GM23338 (cell line): ENCODE data around the gene RASGRP1. TPM values are rescaled to one million over a fixed set of nuclear protein-coding genes. Genes with fewer than 3 reads are reported as not detected.

ENCODE experiments used
- ATAC-seq: fragments of 200-7000 bp; cut with Tn5 transposase; 3 replicates; pipeline ENCODE4 v1.9.1; 2020
- DNase-seq: peaks from one replicate; pipeline ENCODE4 v3.0.0-alpha.2; 2015; ENCODE audit warnings: low spot score
- H2AFZ ChIP-seq: fragments of 200-600 bp; sonication (generic); 2 replicates; pipeline ENCODE4 v1.8.0; 2016; ENCODE audit warnings: antibody characterized with exemption, mild to moderate bottlenecking, moderate library complexity
- H3F3A ChIP-seq: fragments of 200-600 bp; sonication (generic); replicated peaks from 2 replicates; pipeline ENCODE4 v1.8.0; 2017; ENCODE audit warnings: antibody characterized with exemption, mixed run types, low read depth
- H3K27ac ChIP-seq: fragments of 200-600 bp; sonication (generic); 2 replicates; pipeline ENCODE4 v1.6.1; 2016; ENCODE audit warnings: low read depth
- H3K27me3 ChIP-seq: fragments of 200-600 bp; sonication (generic); 2 replicates; pipeline ENCODE4 v1.8.0; 2016; ENCODE audit warnings: mild to moderate bottlenecking, mixed run types, moderate library complexity; ENCODE audit not compliant: insufficient read depth
- H3K36me3 ChIP-seq: fragments of 200-600 bp; sonication (generic); 2 replicates; pipeline ENCODE4 v1.8.0; 2016; ENCODE audit warnings: mild to moderate bottlenecking; ENCODE audit not compliant: insufficient read depth
- H3K4me1 ChIP-seq: fragments of 200-600 bp; sonication (generic); 2 replicates; pipeline ENCODE4 v1.8.0; 2016; ENCODE audit warnings: mild to moderate bottlenecking, moderate library complexity; ENCODE audit not compliant: insufficient read depth
- H3K4me2 ChIP-seq: fragments of 200-600 bp; sonication (generic); 2 replicates; pipeline ENCODE4 v1.7.1; 2017; ENCODE audit warnings: mixed run types
- H3K4me3 ChIP-seq: fragments of 200-600 bp; sonication (generic); 2 replicates; pipeline ENCODE4 v1.6.1; 2016; ENCODE audit warnings: mixed run types
- H3K79me2 ChIP-seq: fragments of 200-600 bp; sonication (generic); replicated peaks from 2 replicates; pipeline ENCODE4 v1.8.0; 2017; ENCODE audit warnings: mild to moderate bottlenecking; ENCODE audit not compliant: insufficient read depth
- H3K9me2 ChIP-seq: fragments of 200-600 bp; sonication (generic); 2 replicates; pipeline ENCODE4 v1.8.0; 2017; ENCODE audit not compliant: insufficient read depth
- H4K20me1 ChIP-seq: fragments of 200-600 bp; sonication (generic); replicated peaks from 2 replicates; pipeline ENCODE4 v1.8.0; 2017; ENCODE audit warnings: mild to moderate bottlenecking; ENCODE audit not compliant: insufficient read depth
- H3K27ac Mint-ChIP-seq: 2 replicates; pipeline ENCODE4 v1.8.0; 2020; ENCODE audit warnings: inconsistent platforms, mild to moderate bottlenecking, moderate library complexity, mixed read lengths
- H3K27me3 Mint-ChIP-seq: 3 replicates; pipeline ENCODE4 v1.8.0; 2022; ENCODE audit warnings: low read depth, mild to moderate bottlenecking, moderate library complexity, mixed read lengths, inconsistent platforms; ENCODE audit not compliant: insufficient read depth, poor library complexity
- H3K36me3 Mint-ChIP-seq: 3 replicates; pipeline ENCODE4 v1.8.0; 2021; ENCODE audit warnings: low read depth, mild to moderate bottlenecking, inconsistent platforms, moderate library complexity, mixed read lengths
- H3K4me1 Mint-ChIP-seq: 3 replicates; pipeline ENCODE4 v1.8.0; 2020; ENCODE audit warnings: mild to moderate bottlenecking, inconsistent platforms, mixed read lengths
- H3K4me3 Mint-ChIP-seq: 3 replicates; pipeline ENCODE4 v1.8.0; 2021; ENCODE audit warnings: moderate library complexity, mild to moderate bottlenecking, inconsistent platforms, mixed read lengths
- H3K9me3 Mint-ChIP-seq: 3 replicates; pipeline ENCODE4 v1.8.0; 2020; ENCODE audit warnings: moderate library complexity, mild to moderate bottlenecking, inconsistent platforms, mixed read lengths
- EZH2 ChIP-seq: fragments of 200-600 bp; sonication (generic); IDR thresholded peaks from one replicate; pipeline ENCODE4 v1.8.0; 2017; ENCODE audit warnings: antibody characterized with exemption, mild to moderate bottlenecking, low read depth; ENCODE audit not compliant: unreplicated experiment
- JUNB ChIP-seq: IDR thresholded peaks from one replicate; pipeline ENCODE4 v1.6.1; 2016; ENCODE audit warnings: antibody characterized with exemption; ENCODE audit not compliant: unreplicated experiment
- NANOG ChIP-seq: IDR thresholded peaks from 2 replicates; pipeline ENCODE4 v1.6.1; 2016; ENCODE audit warnings: antibody characterized with exemption, borderline replicate concordance
- POLR2AphosphoS5 ChIP-seq: IDR thresholded peaks from 2 replicates; pipeline ENCODE4 v1.6.1; 2016; ENCODE audit warnings: antibody characterized with exemption, low read depth
- STAT1 ChIP-seq: IDR thresholded peaks from one replicate; pipeline ENCODE4 v1.6.1; 2016; ENCODE audit warnings: antibody characterized with exemption; ENCODE audit not compliant: unreplicated experiment
- ZNF114 ChIP-seq: fragments of 250-450 bp; sonication (Bioruptor Pico); IDR thresholded peaks from 2 replicates; pipeline ENCODE4 v1.5.0; 2020; ENCODE audit warnings: mild to moderate bottlenecking, moderate library complexity
- ZNF331 ChIP-seq: fragments of 250-450 bp; sonication (Bioruptor Pico); IDR thresholded peaks from 2 replicates; pipeline ENCODE4 v1.5.0; 2020; ENCODE audit warnings: low read depth, mild to moderate bottlenecking, moderate library complexity
- polyA plus RNA-seq: library from polyadenylated mRNA; unstranded; fragments of >200 nt; fragmentation: Nextera tagmentation; extraction: Ambion mirVana; gene quantifications from 2 replicates; pipeline ENCODE4 v1.2.1, GENCODE V29; 2016
- total RNA-seq: library from RNA; depleted of rRNA; stranded (reverse); fragments of >200 nt; shearing (Covaris generic); gene quantifications from 2 replicates; pipeline ENCODE4 v1.2.3, GENCODE V29; 2014
- TF ChIP-seq, protein P1 (sequence below): IDR thresholded peaks from 2 replicates; pipeline ENCODE4 v1.6.1; 2016; ENCODE audit warnings: antibody characterized with exemption
- TF ChIP-seq, protein P2 (sequence below): IDR thresholded peaks from one replicate; pipeline ENCODE4 v1.6.1; 2018; ENCODE audit warnings: antibody characterized with exemption; ENCODE audit not compliant: unreplicated experiment
- TF ChIP-seq, protein P3 (sequence below), 2 experiments: fragments of 200-600 bp in 1 of 2; sonication (generic) in 1 of 2; conservative IDR thresholded peaks; 2 replicates each; pipeline versions ENCODE4 v1.5.1 to v1.6.1; 2016 to 2017; ENCODE audit warnings: antibody characterized with exemption in 2 of 2, low read depth in 2 of 2, mild to moderate bottlenecking in 2 of 2, moderate library complexity in 1 of 2

The RASGRP1 gene
- total and polyA plus RNA-seq, 2 experiments from 2014 or later = 1.1 to 1.2 TPM

DNA sequence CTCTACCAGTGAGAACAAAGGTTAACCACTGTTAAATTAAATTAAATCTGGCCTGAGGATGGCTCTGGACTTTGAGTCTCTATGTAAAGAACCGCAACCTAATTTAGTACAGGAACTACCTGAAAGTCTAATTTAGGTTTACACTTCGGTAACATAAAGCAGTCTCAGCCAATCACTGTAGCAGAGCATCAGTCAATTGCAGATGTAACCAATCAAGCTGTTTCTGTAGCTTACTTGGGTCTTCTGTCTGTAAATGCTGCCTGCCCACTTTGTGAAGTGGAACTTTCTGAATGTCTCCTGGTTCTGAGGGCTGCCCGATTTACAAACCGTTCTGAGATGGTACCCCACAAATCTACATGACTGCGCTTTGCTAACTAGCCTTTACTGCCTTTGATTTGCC, 39.1 kb upstream of the RASGRP1 start:
- H3K27ac ChIP-seq = no peak overlapping the region
- no peaks in the 10 kb centered on the region for H4K20me1 ChIP-seq

More for the DNA sequence above, 39.1 kb upstream of the RASGRP1 start:
- no peaks in the 10 kb centered on the region for H3K27me3 ChIP-seq
- no peak overlapping the region for H2AFZ ChIP-seq
- H3K27me3 Mint-ChIP-seq = no peaks in the 10 kb centered on the region
- H3K9me3 Mint-ChIP-seq = no peaks in the 10 kb centered on the region; the same call in 2 of the 3 replicates
- H3K79me2 ChIP-seq = no peaks in the 10 kb centered on the region
- no peaks in the 10 kb centered on the region for H3K4me1 ChIP-seq
- no peak overlapping the region for H3K4me3 ChIP-seq
- no peaks in the 10 kb centered on the region; the same call in 2 of the 3 replicates for H3K4me1 Mint-ChIP-seq
- ATAC-seq (no peak), DNase-seq (no peak)
- H3K4me3 Mint-ChIP-seq = no peak overlapping the region
- no peak overlapping the region for H3K4me2 ChIP-seq
- H3K36me3 Mint-ChIP-seq = no peaks in the 10 kb centered on the region
- no peaks in the 10 kb centered on the region for H3F3A ChIP-seq
- TF ChIP-seq, protein P1, sequence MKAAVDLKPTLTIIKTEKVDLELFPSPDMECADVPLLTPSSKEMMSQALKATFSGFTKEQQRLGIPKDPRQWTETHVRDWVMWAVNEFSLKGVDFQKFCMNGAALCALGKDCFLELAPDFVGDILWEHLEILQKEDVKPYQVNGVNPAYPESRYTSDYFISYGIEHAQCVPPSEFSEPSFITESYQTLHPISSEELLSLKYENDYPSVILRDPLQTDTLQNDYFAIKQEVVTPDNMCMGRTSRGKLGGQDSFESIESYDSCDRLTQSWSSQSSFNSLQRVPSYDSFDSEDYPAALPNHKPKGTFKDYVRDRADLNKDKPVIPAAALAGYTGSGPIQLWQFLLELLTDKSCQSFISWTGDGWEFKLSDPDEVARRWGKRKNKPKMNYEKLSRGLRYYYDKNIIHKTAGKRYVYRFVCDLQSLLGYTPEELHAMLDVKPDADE = no peak
- TF ChIP-seq JUNB (no peak), POLR2AphosphoS5 (no peak), EZH2 (no peak), ZNF331 (no peak), NANOG (no peak), ZNF114 (CRISPR knock-in tag) (no peak), STAT1 (no peak)
- TF ChIP-seq, protein P2, sequence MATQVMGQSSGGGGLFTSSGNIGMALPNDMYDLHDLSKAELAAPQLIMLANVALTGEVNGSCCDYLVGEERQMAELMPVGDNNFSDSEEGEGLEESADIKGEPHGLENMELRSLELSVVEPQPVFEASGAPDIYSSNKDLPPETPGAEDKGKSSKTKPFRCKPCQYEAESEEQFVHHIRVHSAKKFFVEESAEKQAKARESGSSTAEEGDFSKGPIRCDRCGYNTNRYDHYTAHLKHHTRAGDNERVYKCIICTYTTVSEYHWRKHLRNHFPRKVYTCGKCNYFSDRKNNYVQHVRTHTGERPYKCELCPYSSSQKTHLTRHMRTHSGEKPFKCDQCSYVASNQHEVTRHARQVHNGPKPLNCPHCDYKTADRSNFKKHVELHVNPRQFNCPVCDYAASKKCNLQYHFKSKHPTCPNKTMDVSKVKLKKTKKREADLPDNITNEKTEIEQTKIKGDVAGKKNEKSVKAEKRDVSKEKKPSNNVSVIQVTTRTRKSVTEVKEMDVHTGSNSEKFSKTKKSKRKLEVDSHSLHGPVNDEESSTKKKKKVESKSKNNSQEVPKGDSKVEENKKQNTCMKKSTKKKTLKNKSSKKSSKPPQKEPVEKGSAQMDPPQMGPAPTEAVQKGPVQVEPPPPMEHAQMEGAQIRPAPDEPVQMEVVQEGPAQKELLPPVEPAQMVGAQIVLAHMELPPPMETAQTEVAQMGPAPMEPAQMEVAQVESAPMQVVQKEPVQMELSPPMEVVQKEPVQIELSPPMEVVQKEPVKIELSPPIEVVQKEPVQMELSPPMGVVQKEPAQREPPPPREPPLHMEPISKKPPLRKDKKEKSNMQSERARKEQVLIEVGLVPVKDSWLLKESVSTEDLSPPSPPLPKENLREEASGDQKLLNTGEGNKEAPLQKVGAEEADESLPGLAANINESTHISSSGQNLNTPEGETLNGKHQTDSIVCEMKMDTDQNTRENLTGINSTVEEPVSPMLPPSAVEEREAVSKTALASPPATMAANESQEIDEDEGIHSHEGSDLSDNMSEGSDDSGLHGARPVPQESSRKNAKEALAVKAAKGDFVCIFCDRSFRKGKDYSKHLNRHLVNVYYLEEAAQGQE = no peak
- TF ChIP-seq, protein P3, sequence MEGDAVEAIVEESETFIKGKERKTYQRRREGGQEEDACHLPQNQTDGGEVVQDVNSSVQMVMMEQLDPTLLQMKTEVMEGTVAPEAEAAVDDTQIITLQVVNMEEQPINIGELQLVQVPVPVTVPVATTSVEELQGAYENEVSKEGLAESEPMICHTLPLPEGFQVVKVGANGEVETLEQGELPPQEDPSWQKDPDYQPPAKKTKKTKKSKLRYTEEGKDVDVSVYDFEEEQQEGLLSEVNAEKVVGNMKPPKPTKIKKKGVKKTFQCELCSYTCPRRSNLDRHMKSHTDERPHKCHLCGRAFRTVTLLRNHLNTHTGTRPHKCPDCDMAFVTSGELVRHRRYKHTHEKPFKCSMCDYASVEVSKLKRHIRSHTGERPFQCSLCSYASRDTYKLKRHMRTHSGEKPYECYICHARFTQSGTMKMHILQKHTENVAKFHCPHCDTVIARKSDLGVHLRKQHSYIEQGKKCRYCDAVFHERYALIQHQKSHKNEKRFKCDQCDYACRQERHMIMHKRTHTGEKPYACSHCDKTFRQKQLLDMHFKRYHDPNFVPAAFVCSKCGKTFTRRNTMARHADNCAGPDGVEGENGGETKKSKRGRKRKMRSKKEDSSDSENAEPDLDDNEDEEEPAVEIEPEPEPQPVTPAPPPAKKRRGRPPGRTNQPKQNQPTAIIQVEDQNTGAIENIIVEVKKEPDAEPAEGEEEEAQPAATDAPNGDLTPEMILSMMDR (conservative IDR thresholded peaks at IDR 0.05; ENCODE audit: low read depth in 2 of 2) = no peak
- H3K36me3 ChIP-seq = no peaks in the 10 kb centered on the region
- H3K27ac Mint-ChIP-seq = no peak overlapping the region
- no peaks in the 10 kb centered on the region for H3K9me2 ChIP-seq
